Mucosa of stomach (tissue), 1 donor: ENCODE data around the gene PTGDS.

Source experiments
- H3K27me3 ChIP-seq: one replicate; pipeline ENCODE4 v1.7.0; 2013; ENCODE audit warnings: mild to moderate bottlenecking, low read length; ENCODE audit not compliant: control insufficient read depth, insufficient read depth
- H3K36me3 ChIP-seq: one replicate; pipeline ENCODE4 v1.7.0; 2013; ENCODE audit warnings: low read length; ENCODE audit not compliant: control insufficient read depth, insufficient read depth
- H3K4me1 ChIP-seq: one replicate; pipeline ENCODE4 v1.7.0; 2013; ENCODE audit warnings: mild to moderate bottlenecking, low read length; ENCODE audit not compliant: control insufficient read depth, insufficient read depth
- H3K4me3 ChIP-seq: one replicate; pipeline ENCODE4 v1.7.0; 2013; ENCODE audit warnings: low read length
- H3K9ac ChIP-seq: one replicate; pipeline ENCODE4 v1.7.0; 2013; ENCODE audit warnings: mild to moderate bottlenecking, low read length, moderate library complexity
- H3K9me3 ChIP-seq: one replicate; pipeline ENCODE4 v1.7.0; 2013; ENCODE audit warnings: mild to moderate bottlenecking, low read length, moderate library complexity; ENCODE audit not compliant: control insufficient read depth
- donor health status: Pancreatic carcinoma.

PTGDS gene

GRCh38 chr9:136947955-136948510, 29.3 kb upstream of the PTGDS start:
- H3K4me3 ChIP-seq, result no peak overlapping the region
- no peaks in the 10 kb centered on the region for H3K36me3 ChIP-seq
- H3K4me1 ChIP-seq, result peaks cover 38% of the 10 kb centered on the region
- no peaks in the 10 kb centered on the region for H3K9me3 ChIP-seq
- H3K27me3 ChIP-seq, result no peaks in the 10 kb centered on the region
- no peak overlapping the region for H3K9ac ChIP-seq

GRCh38 chr9:136949239-136949816, 28.0 kb upstream of the PTGDS start:
- no peaks in the 10 kb centered on the region for H3K9me3 ChIP-seq
- H3K4me3 ChIP-seq, result no peak overlapping the region
- H3K27me3 ChIP-seq, result no peaks in the 10 kb centered on the region
- H3K4me1 ChIP-seq, result peaks cover 33% of the 10 kb centered on the region
- peak overlapping the region; percentile 59 for H3K9ac ChIP-seq
- H3K36me3 ChIP-seq, result no peaks in the 10 kb centered on the region

- Histone ChIP-seq H3K4me3 (peak overlapping the region; percentile 63), H3K36me3 (no peaks in the 10 kb centered on the region), H3K4me1 (peaks cover 29% of the 10 kb centered on the region)
Observed at GRCh38 chr9:136949817-136950655, 27.3 kb upstream of the PTGDS start.

GRCh38 chr9:136950656-136951276, 26.5 kb upstream of the PTGDS start:
- H3K27me3 ChIP-seq, result no peaks in the 10 kb centered on the region
- peak overlapping the region; percentile 81 for H3K9ac ChIP-seq
- no peaks in the 10 kb centered on the region for H3K36me3 ChIP-seq
- peak overlapping the region; percentile 63 for H3K4me3 ChIP-seq
- peaks cover 27% of the 10 kb centered on the region for H3K4me1 ChIP-seq
- no peaks in the 10 kb centered on the region for H3K9me3 ChIP-seq

More at GRCh38 chr9:136949817-136950655, 27.3 kb upstream of the PTGDS start:
- peak overlapping the region; percentile 81 for H3K9ac ChIP-seq
- no peaks in the 10 kb centered on the region for H3K27me3 ChIP-seq
- no peaks in the 10 kb centered on the region for H3K9me3 ChIP-seq

- H3K4me3 ChIP-seq, result no peak within 1 kb of the TSS
- no peaks in the 10 kb centered on the region for H3K9me3 ChIP-seq
- H3K36me3 ChIP-seq, result no peaks in the 10 kb centered on the region
- H3K4me1 ChIP-seq, result peaks cover 27% of the 10 kb centered on the region
- no peaks in the 10 kb centered on the region for H3K27me3 ChIP-seq
- H3K9ac ChIP-seq, result no peak within 1 kb of the TSS
Observed at GRCh38 chr9:136951541-136952320, 25.6 kb upstream of the PTGDS start, which contains the start of gene LCN12. Gene LCN12, plus strand, starts transcription at chr9:136952273. Its CDS starts 55 bp downstream, at chr9:136952328.

GRCh38 chr9:136952321-136952850, 24.9 kb upstream of the PTGDS start:
- H3K4me1 ChIP-seq, result peaks cover 27% of the 10 kb centered on the region
- H3K9me3 ChIP-seq, result no peaks in the 10 kb centered on the region
- H3K27me3 ChIP-seq, result no peaks in the 10 kb centered on the region
- no peaks in the 10 kb centered on the region for H3K36me3 ChIP-seq
- no peak overlapping the region for H3K4me3 ChIP-seq
- H3K9ac ChIP-seq, result no peak overlapping the region

- no peak overlapping the region for H3K9ac ChIP-seq
- H3K4me1 ChIP-seq, result peaks cover 21% of the 10 kb centered on the region
- no peaks in the 10 kb centered on the region for H3K36me3 ChIP-seq
- no peaks in the 10 kb centered on the region for H3K27me3 ChIP-seq
- H3K4me3 ChIP-seq, result no peak overlapping the region
- no peaks in the 10 kb centered on the region for H3K9me3 ChIP-seq
Observed at GRCh38 chr9:136952876-136953770, 24.2 kb upstream of the PTGDS start.

- Histone ChIP-seq H3K4me3 (no peak overlapping the region), H3K27me3 (no peaks in the 10 kb centered on the region), H3K36me3 (no peaks in the 10 kb centered on the region), H3K4me1 (peaks cover 18% of the 10 kb centered on the region), H3K9ac (no peak overlapping the region), H3K9me3 (no peaks in the 10 kb centered on the region)
Observed at GRCh38 chr9:136953771-136954269, 23.5 kb upstream of the PTGDS start.

- Histone ChIP-seq H3K27me3 (no peaks in the 10 kb centered on the region), H3K36me3 (no peaks in the 10 kb centered on the region), H3K4me1 (peaks cover 18% of the 10 kb centered on the region), H3K4me3 (no peak overlapping the region), H3K9ac (no peak overlapping the region), H3K9me3 (no peaks in the 10 kb centered on the region)
Observed at GRCh38 chr9:136954270-136955083, 22.8 kb upstream of the PTGDS start.
